Neural cell (in vitro differentiated cells): ENCODE results near the gene HERC3. TPM values are rescaled to one million over a fixed set of nuclear protein-coding genes. Genes with fewer than 3 reads are reported as not detected.

Experiments used
- H2AFZ ChIP-seq: fragments of 200-600, 300-800 bp; sonication (generic), shearing (Covaris generic); 2 replicates; pipeline ENCODE4 v1.6.0; 2014; ENCODE audit warnings: low read depth, mild to moderate bottlenecking, antibody characterized with exemption, low read length, moderate library complexity
- H3F3A ChIP-seq: fragments of 200-600 bp; shearing (Covaris generic); 2 replicates; pipeline ENCODE4 v1.6.1; 2016; ENCODE audit warnings: mild to moderate bottlenecking, moderate library complexity, mixed read lengths, antibody characterized with exemption, low read length; ENCODE audit not compliant: insufficient read depth, poor library complexity, severe bottlenecking
- H3K27ac ChIP-seq: fragments of 200-600, 300-800 bp; sonication (generic), shearing (Covaris generic); 2 replicates; pipeline ENCODE4 v1.5.1; 2014; ENCODE audit warnings: mild to moderate bottlenecking, low read length, moderate library complexity
- H3K27me3 ChIP-seq: fragments of 300-800, 200-600 bp; sonication (generic), shearing (Covaris generic); 2 replicates; pipeline ENCODE4 v1.6.0; 2014; ENCODE audit warnings: mild to moderate bottlenecking, low read depth, low read length, moderate library complexity; ENCODE audit not compliant: insufficient read depth
- H3K36me3 ChIP-seq: fragments of 300-800, 200-600 bp; sonication (generic), shearing (Covaris generic); 2 replicates; pipeline ENCODE4 v1.5.1; 2014; ENCODE audit warnings: mild to moderate bottlenecking, antibody characterized with exemption, low read length, moderate library complexity; ENCODE audit not compliant: insufficient read depth
- H3K4me2 ChIP-seq: fragments of 300-800, 200-600 bp; sonication (generic), shearing (Covaris generic); 2 replicates; pipeline ENCODE4 v1.6.0; 2014; ENCODE audit warnings: mild to moderate bottlenecking, low read length
- H3K4me3 ChIP-seq: fragments of 300-800, 200-600 bp; sonication (generic), shearing (Covaris generic); 2 replicates; pipeline ENCODE4 v1.5.1; 2014; ENCODE audit warnings: mild to moderate bottlenecking, low read length, moderate library complexity
- H3K79me2 ChIP-seq: fragments of 200-600 bp; shearing (Covaris generic); replicated peaks from 2 replicates; pipeline ENCODE4 v1.6.0; 2014; ENCODE audit warnings: mild to moderate bottlenecking, low read length, moderate library complexity; ENCODE audit not compliant: insufficient read depth
- H3K9ac ChIP-seq: fragments of 300-800, 200-600 bp; sonication (generic), shearing (Covaris generic); 2 replicates; pipeline ENCODE4 v1.6.1; 2016; ENCODE audit warnings: mild to moderate bottlenecking, low read length, mixed read lengths
- H3K9me2 ChIP-seq: fragments of 200-600 bp; shearing (Covaris generic); 2 replicates; pipeline ENCODE4 v1.6.1; 2016; ENCODE audit warnings: mild to moderate bottlenecking, low read length, mixed read lengths; ENCODE audit not compliant: insufficient read depth
- H3K9me3 ChIP-seq: fragments of 200-600, 300-800 bp; sonication (generic), shearing (Covaris generic); 2 replicates; pipeline ENCODE4 v1.6.1; 2016; ENCODE audit warnings: mild to moderate bottlenecking, mixed run types, low read length, moderate library complexity, mixed read lengths
- H4K20me1 ChIP-seq: fragments of 200-600 bp; shearing (Covaris generic); 2 replicates; pipeline ENCODE4 v1.6.1; 2016; ENCODE audit warnings: mild to moderate bottlenecking, mixed run types; ENCODE audit not compliant: insufficient read depth
- EP300 ChIP-seq: fragments of 450-650 bp; conservative IDR thresholded peaks from 2 replicates; pipeline ENCODE4 v1.6.1; 2014; ENCODE audit warnings: antibody characterized with exemption, mild to moderate bottlenecking, moderate library complexity; ENCODE audit not compliant: poor library complexity, severe bottlenecking
- EZH2 ChIP-seq: fragments of 200-600, 300-800 bp; shearing (Covaris generic), sonication (generic); IDR thresholded peaks from 2 replicates; pipeline ENCODE4 v1.6.1; 2014; ENCODE audit warnings: antibody characterized with exemption, low read length, borderline replicate concordance, mild to moderate bottlenecking; ENCODE audit not compliant: insufficient read depth, poor library complexity, severe bottlenecking
- MXI1 ChIP-seq: fragments of 450-650 bp; conservative IDR thresholded peaks from 2 replicates; pipeline ENCODE4 v1.6.1; 2014; ENCODE audit warnings: antibody characterized with exemption, mild to moderate bottlenecking; ENCODE audit not compliant: poor library complexity, severe bottlenecking
- POLR2AphosphoS5 ChIP-seq: IDR thresholded peaks from 2 replicates; pipeline ENCODE4 v1.6.1; 2012
- RAD21 ChIP-seq: fragments of 450-650 bp; conservative IDR thresholded peaks from 2 replicates; pipeline ENCODE4 v1.6.1; 2014; ENCODE audit warnings: antibody characterized with exemption, mild to moderate bottlenecking, moderate library complexity
- SMC3 ChIP-seq: fragments of 450-650 bp; conservative IDR thresholded peaks from 2 replicates; pipeline ENCODE4 v1.6.1; 2014; ENCODE audit warnings: antibody characterized with exemption, mild to moderate bottlenecking, moderate library complexity; ENCODE audit not compliant: poor library complexity
- TAF1 ChIP-seq: IDR thresholded peaks from 2 replicates; pipeline ENCODE4 v1.6.1; 2012; ENCODE audit warnings: low read depth
- polyA plus RNA-seq: library from polyadenylated mRNA; depleted of rRNA; stranded (reverse); fragments of >200 nt; gene quantifications from 2 replicates; pipeline ENCODE4 v1.2.3, GENCODE V29; 2014
- TF ChIP-seq, protein P1 (sequence below): IDR thresholded peaks from 2 replicates; pipeline ENCODE4 v1.6.1; 2012; ENCODE audit warnings: borderline replicate concordance
- TF ChIP-seq, protein P2 (sequence below): fragments of 450-650 bp; IDR thresholded peaks from 2 replicates; pipeline ENCODE4 v1.5.1; 2014; ENCODE audit warnings: antibody characterized with exemption, mild to moderate bottlenecking, moderate library complexity; ENCODE audit not compliant: poor library complexity, severe bottlenecking

The HERC3 gene
- polyA plus RNA-seq, 1 donor from 2014 or later: 49.2 TPM

DNA sequence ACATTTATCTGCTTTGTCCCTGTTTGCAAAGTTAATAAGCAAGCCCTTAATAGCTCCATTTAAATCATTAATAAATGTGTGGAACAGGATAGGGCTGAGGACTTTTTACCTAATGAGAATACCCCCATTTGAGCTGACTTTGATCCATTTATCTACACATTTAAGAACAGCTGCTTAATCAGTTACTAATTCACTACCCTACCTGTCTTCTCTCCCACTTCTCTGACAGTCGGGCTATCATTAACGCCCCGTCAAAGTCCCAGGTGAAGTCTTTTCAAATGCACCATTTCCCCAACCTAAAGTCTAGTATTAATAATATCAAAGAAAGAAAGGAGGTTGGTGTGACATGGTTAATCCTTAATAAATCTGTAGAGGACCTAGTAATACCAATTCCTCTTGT lies 162.5 kb downstream of the HERC3 start:
- Histone ChIP-seq H3K27me3 (no peaks in the 10 kb centered on the region), H2AFZ (no peak overlapping the region), H3K4me2 (no peak overlapping the region), H3K9me2 (no peaks in the 10 kb centered on the region), H3K36me3 (no peaks in the 10 kb centered on the region), H3K27ac (no peak overlapping the region), H3K79me2 (no peaks in the 10 kb centered on the region), H3F3A (no peaks in the 10 kb centered on the region), H3K9me3 (no peaks in the 10 kb centered on the region), H4K20me1 (no peaks in the 10 kb centered on the region), H3K4me3 (no peak overlapping the region), H3K9ac (no peak overlapping the region)
- TF ChIP-seq, protein P1, sequence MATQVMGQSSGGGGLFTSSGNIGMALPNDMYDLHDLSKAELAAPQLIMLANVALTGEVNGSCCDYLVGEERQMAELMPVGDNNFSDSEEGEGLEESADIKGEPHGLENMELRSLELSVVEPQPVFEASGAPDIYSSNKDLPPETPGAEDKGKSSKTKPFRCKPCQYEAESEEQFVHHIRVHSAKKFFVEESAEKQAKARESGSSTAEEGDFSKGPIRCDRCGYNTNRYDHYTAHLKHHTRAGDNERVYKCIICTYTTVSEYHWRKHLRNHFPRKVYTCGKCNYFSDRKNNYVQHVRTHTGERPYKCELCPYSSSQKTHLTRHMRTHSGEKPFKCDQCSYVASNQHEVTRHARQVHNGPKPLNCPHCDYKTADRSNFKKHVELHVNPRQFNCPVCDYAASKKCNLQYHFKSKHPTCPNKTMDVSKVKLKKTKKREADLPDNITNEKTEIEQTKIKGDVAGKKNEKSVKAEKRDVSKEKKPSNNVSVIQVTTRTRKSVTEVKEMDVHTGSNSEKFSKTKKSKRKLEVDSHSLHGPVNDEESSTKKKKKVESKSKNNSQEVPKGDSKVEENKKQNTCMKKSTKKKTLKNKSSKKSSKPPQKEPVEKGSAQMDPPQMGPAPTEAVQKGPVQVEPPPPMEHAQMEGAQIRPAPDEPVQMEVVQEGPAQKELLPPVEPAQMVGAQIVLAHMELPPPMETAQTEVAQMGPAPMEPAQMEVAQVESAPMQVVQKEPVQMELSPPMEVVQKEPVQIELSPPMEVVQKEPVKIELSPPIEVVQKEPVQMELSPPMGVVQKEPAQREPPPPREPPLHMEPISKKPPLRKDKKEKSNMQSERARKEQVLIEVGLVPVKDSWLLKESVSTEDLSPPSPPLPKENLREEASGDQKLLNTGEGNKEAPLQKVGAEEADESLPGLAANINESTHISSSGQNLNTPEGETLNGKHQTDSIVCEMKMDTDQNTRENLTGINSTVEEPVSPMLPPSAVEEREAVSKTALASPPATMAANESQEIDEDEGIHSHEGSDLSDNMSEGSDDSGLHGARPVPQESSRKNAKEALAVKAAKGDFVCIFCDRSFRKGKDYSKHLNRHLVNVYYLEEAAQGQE: no peak
- no peak for TF ChIP-seq EZH2
- no peak for TF ChIP-seq MXI1
- no peak for TF ChIP-seq POLR2AphosphoS5
- TF ChIP-seq TAF1: no peak
- TF ChIP-seq EP300: no peak
- TF ChIP-seq SMC3: no peak
- TF ChIP-seq, protein P2, sequence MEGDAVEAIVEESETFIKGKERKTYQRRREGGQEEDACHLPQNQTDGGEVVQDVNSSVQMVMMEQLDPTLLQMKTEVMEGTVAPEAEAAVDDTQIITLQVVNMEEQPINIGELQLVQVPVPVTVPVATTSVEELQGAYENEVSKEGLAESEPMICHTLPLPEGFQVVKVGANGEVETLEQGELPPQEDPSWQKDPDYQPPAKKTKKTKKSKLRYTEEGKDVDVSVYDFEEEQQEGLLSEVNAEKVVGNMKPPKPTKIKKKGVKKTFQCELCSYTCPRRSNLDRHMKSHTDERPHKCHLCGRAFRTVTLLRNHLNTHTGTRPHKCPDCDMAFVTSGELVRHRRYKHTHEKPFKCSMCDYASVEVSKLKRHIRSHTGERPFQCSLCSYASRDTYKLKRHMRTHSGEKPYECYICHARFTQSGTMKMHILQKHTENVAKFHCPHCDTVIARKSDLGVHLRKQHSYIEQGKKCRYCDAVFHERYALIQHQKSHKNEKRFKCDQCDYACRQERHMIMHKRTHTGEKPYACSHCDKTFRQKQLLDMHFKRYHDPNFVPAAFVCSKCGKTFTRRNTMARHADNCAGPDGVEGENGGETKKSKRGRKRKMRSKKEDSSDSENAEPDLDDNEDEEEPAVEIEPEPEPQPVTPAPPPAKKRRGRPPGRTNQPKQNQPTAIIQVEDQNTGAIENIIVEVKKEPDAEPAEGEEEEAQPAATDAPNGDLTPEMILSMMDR: no peak
- TF ChIP-seq RAD21: no peak

DNA sequence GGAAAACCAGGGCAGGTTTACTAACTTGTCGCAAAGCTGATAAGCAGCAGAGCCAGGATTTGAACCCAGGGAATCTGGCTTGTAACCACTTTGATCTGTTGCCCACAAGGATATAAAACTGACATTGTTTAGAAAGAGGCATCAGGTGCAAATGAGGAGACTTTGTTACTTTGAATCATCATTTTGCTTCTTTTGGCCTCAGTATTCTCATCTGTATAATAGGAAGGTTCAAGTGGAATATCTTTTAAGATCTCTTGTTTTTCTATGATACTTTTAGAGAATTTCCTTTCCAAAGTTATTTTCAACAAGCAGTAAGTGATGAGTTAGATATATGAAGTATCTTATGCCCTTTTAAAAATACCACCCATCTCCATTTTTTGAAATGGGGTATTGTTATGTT lies 163.2 kb downstream of the HERC3 start:
- H3K9ac ChIP-seq: no peak overlapping the region
- no peak overlapping the region for H2AFZ ChIP-seq
- H3K27me3 ChIP-seq: no peaks in the 10 kb centered on the region
- H4K20me1 ChIP-seq: no peaks in the 10 kb centered on the region
- H3F3A ChIP-seq: no peaks in the 10 kb centered on the region
- no peak overlapping the region for H3K4me3 ChIP-seq
- no peak for TF ChIP-seq RAD21
- TF ChIP-seq EP300: no peak
- no peak for TF ChIP-seq EZH2
- no peak for TF ChIP-seq POLR2AphosphoS5
- no peak for TF ChIP-seq SMC3
- TF ChIP-seq, protein P2: no peak
- TF ChIP-seq MXI1: no peak
- TF ChIP-seq TAF1: no peak
- TF ChIP-seq, protein P1: no peak
- H3K4me2 ChIP-seq: no peak overlapping the region
- H3K36me3 ChIP-seq: no peaks in the 10 kb centered on the region
- H3K9me2 ChIP-seq: no peaks in the 10 kb centered on the region
- no peaks in the 10 kb centered on the region for H3K9me3 ChIP-seq
- H3K79me2 ChIP-seq: no peaks in the 10 kb centered on the region
- H3K27ac ChIP-seq: no peak overlapping the region
